ENCODE data around the gene PRM3.

The PRM3 gene

GRCh38 chr16:11312718-11313492 lies 39.5 kb upstream of the PRM3 start:
- Histone ChIP-seq H3K4me3 (ENCODE audit: low read length) (peak overlapping the region; percentile 43; the same call in 1 of the 2 replicates), H3K4me1 (ENCODE audit: insufficient read depth, low read length) (peaks cover 40% of the 10 kb centered on the region), H3K9me3 (ENCODE audit: insufficient read depth, low read depth, low read length) (no peaks in the 10 kb centered on the region), H3K9ac (ENCODE audit: low read depth, low read length) (peak overlapping the region; percentile 65; the same call in 1 of the 2 replicates), H3K27me3 (ENCODE audit: insufficient read depth, low read length) (no peaks in the 10 kb centered on the region), H3K27ac (ENCODE audit: low read length) (peak overlapping the region; percentile 73), H3K36me3 (ENCODE audit: insufficient read depth, low read depth, low read length) (no peaks in the 10 kb centered on the region)

- Histone ChIP-seq H3K4me1 (ENCODE audit: insufficient read depth, low read length) (peaks cover 32% of the 10 kb centered on the region), H3K9me3 (ENCODE audit: insufficient read depth, low read depth, low read length) (no peaks in the 10 kb centered on the region), H3K36me3 (ENCODE audit: insufficient read depth, low read depth, low read length) (no peaks in the 10 kb centered on the region), H3K27me3 (ENCODE audit: insufficient read depth, low read length) (no peaks in the 10 kb centered on the region), H3K9ac (ENCODE audit: low read depth, low read length) (no peak overlapping the region), H3K27ac (ENCODE audit: low read length) (no peak overlapping the region), H3K4me3 (ENCODE audit: low read length) (no peak overlapping the region)
Measured at GRCh38 chr16:11310997-11311561, 37.6 kb upstream of the PRM3 start.

- H3K4me1 ChIP-seq (ENCODE audit: insufficient read depth, low read length) = peaks cover 30% of the 10 kb centered on the region
- no peaks in the 10 kb centered on the region for H3K27me3 ChIP-seq (ENCODE audit: insufficient read depth, low read length)
- no peaks in the 10 kb centered on the region for H3K36me3 ChIP-seq (ENCODE audit: insufficient read depth, low read depth, low read length)
- H3K4me3 ChIP-seq (ENCODE audit: low read length) = no peak overlapping the region
- no peaks in the 10 kb centered on the region for H3K9me3 ChIP-seq (ENCODE audit: insufficient read depth, low read depth, low read length)
- no peak overlapping the region for H3K9ac ChIP-seq (ENCODE audit: low read depth, low read length)
- no peak overlapping the region for H3K27ac ChIP-seq (ENCODE audit: low read length)
Measured at GRCh38 chr16:11310634-11310977, 37.2 kb upstream of the PRM3 start.

GRCh38 chr16:11309895-11310633 lies 36.6 kb upstream of the PRM3 start:
- Histone ChIP-seq H3K4me3 (ENCODE audit: low read length) (no peak overlapping the region), H3K27ac (ENCODE audit: low read length) (no peak overlapping the region), H3K4me1 (ENCODE audit: insufficient read depth, low read length) (peaks cover 28% of the 10 kb centered on the region), H3K9me3 (ENCODE audit: insufficient read depth, low read depth, low read length) (no peaks in the 10 kb centered on the region), H3K27me3 (ENCODE audit: insufficient read depth, low read length) (no peaks in the 10 kb centered on the region), H3K36me3 (ENCODE audit: insufficient read depth, low read depth, low read length) (no peaks in the 10 kb centered on the region), H3K9ac (ENCODE audit: low read depth, low read length) (no peak overlapping the region)

GRCh38 chr16:11308493-11309283 lies 35.3 kb upstream of the PRM3 start:
- H3K4me1 ChIP-seq (ENCODE audit: insufficient read depth, low read length) = peaks cover 17% of the 10 kb centered on the region
- H3K4me3 ChIP-seq (ENCODE audit: low read length) = no peak overlapping the region
- no peak overlapping the region for H3K27ac ChIP-seq (ENCODE audit: low read length)
- H3K9ac ChIP-seq (ENCODE audit: low read depth, low read length) = no peak overlapping the region
- H3K9me3 ChIP-seq (ENCODE audit: insufficient read depth, low read depth, low read length) = no peaks in the 10 kb centered on the region
- H3K36me3 ChIP-seq (ENCODE audit: insufficient read depth, low read depth, low read length) = no peaks in the 10 kb centered on the region
- H3K27me3 ChIP-seq (ENCODE audit: insufficient read depth, low read length) = no peaks in the 10 kb centered on the region

- H3K36me3 ChIP-seq (ENCODE audit: insufficient read depth, low read depth, low read length) = no peaks in the 10 kb centered on the region
- no peak overlapping the region for H3K27ac ChIP-seq (ENCODE audit: low read length)
- peaks cover 9% of the 10 kb centered on the region for H3K4me1 ChIP-seq (ENCODE audit: insufficient read depth, low read length)
- no peaks in the 10 kb centered on the region for H3K27me3 ChIP-seq (ENCODE audit: insufficient read depth, low read length)
- H3K9me3 ChIP-seq (ENCODE audit: insufficient read depth, low read depth, low read length) = no peaks in the 10 kb centered on the region
- no peak overlapping the region for H3K9ac ChIP-seq (ENCODE audit: low read depth, low read length)
- H3K4me3 ChIP-seq (ENCODE audit: low read length) = no peak overlapping the region
Measured at GRCh38 chr16:11307639-11308492, 34.4 kb upstream of the PRM3 start.

- Histone ChIP-seq H3K9me3 (ENCODE audit: insufficient read depth, low read depth, low read length) (no peaks in the 10 kb centered on the region), H3K36me3 (ENCODE audit: insufficient read depth, low read depth, low read length) (no peaks in the 10 kb centered on the region), H3K27me3 (ENCODE audit: insufficient read depth, low read length) (no peaks in the 10 kb centered on the region), H3K4me3 (ENCODE audit: low read length) (no peak overlapping the region), H3K4me1 (ENCODE audit: insufficient read depth, low read length) (0 out of 2 replicates have a peak, but pooled peaks cover 3% of the 10 kb centered on the region), H3K9ac (ENCODE audit: low read depth, low read length) (no peak overlapping the region), H3K27ac (ENCODE audit: low read length) (no peak overlapping the region)
Measured at GRCh38 chr16:11306997-11307638, 33.7 kb upstream of the PRM3 start.

GRCh38 chr16:11306381-11306780 lies 33.0 kb upstream of the PRM3 start:
- Histone ChIP-seq H3K4me3 (ENCODE audit: low read length) (no peak overlapping the region), H3K9me3 (ENCODE audit: insufficient read depth, low read depth, low read length) (no peaks in the 10 kb centered on the region), H3K27ac (ENCODE audit: low read length) (no peak overlapping the region), H3K36me3 (ENCODE audit: insufficient read depth, low read depth, low read length) (no peaks in the 10 kb centered on the region), H3K9ac (ENCODE audit: low read depth, low read length) (no peak overlapping the region), H3K27me3 (ENCODE audit: insufficient read depth, low read length) (no peaks in the 10 kb centered on the region), H3K4me1 (ENCODE audit: insufficient read depth, low read length) (0 out of 2 replicates have a peak, but pooled peaks cover 3% of the 10 kb centered on the region)

- Histone ChIP-seq H3K9ac (ENCODE audit: low read depth, low read length) (no peak overlapping the region), H3K27me3 (ENCODE audit: insufficient read depth, low read length) (no peaks in the 10 kb centered on the region), H3K4me1 (ENCODE audit: insufficient read depth, low read length) (no peaks in the 10 kb centered on the region), H3K27ac (ENCODE audit: low read length) (no peak overlapping the region), H3K4me3 (ENCODE audit: low read length) (no peak overlapping the region), H3K36me3 (ENCODE audit: insufficient read depth, low read depth, low read length) (no peaks in the 10 kb centered on the region), H3K9me3 (ENCODE audit: insufficient read depth, low read depth, low read length) (no peaks in the 10 kb centered on the region)
Measured at GRCh38 chr16:11303405-11304138, 30.1 kb upstream of the PRM3 start.

GRCh38 chr16:11302977-11303376 lies 29.5 kb upstream of the PRM3 start:
- Histone ChIP-seq H3K27me3 (ENCODE audit: insufficient read depth, low read length) (no peaks in the 10 kb centered on the region), H3K9me3 (ENCODE audit: insufficient read depth, low read depth, low read length) (no peaks in the 10 kb centered on the region), H3K36me3 (ENCODE audit: insufficient read depth, low read depth, low read length) (no peaks in the 10 kb centered on the region), H3K27ac (ENCODE audit: low read length) (no peak overlapping the region), H3K4me3 (ENCODE audit: low read length) (no peak overlapping the region), H3K9ac (ENCODE audit: low read depth, low read length) (no peak overlapping the region), H3K4me1 (ENCODE audit: insufficient read depth, low read length) (peaks cover under 1% of the 10 kb centered on the region; the same call in 1 of the 2 replicates)

Data from iPS-20b (cell line).